SJCRH30 (cell line): ENCODE results near the gene SSX3. TPM values are rescaled to one million over a fixed set of nuclear protein-coding genes. Genes with fewer than 3 reads are reported as not detected.
A peak's percentile ranks its signal among the peaks of the same experiment; 100 is the strongest.
"Not testable (repeated sequence)": the region's sequence is repeated elsewhere in the genome, so short reads cannot be mapped to it uniquely, and the experiment has no call there.

Experiments used
- DNase-seq, 2 experiments: peaks; one replicate each; pipeline ENCODE4 v3.0.0-alpha.2; 2015 to 2020
- H3K27ac ChIP-seq: fragments of 250-450 bp; sonication (Bioruptor Pico); 2 replicates; pipeline ENCODE4 v1.5.1; 2020; ENCODE audit warnings: mild to moderate bottlenecking, moderate library complexity
- H3K27me3 ChIP-seq: fragments of 250-450 bp; sonication (Bioruptor Pico); 2 replicates; pipeline ENCODE4 v1.5.1; 2020; ENCODE audit warnings: mild to moderate bottlenecking, moderate library complexity
- H3K36me3 ChIP-seq: fragments of 250-450 bp; sonication (Bioruptor Pico); 2 replicates; pipeline ENCODE4 v1.5.1; 2020; ENCODE audit warnings: mild to moderate bottlenecking, moderate library complexity
- H3K4me1 ChIP-seq: fragments of 250-450 bp; sonication (Bioruptor Pico); 2 replicates; pipeline ENCODE4 v1.5.1; 2020; ENCODE audit warnings: mild to moderate bottlenecking, moderate library complexity
- H3K4me3 ChIP-seq: fragments of 250-450 bp; sonication (Bioruptor Pico); 2 replicates; pipeline ENCODE4 v1.5.1; 2020; ENCODE audit warnings: mild to moderate bottlenecking, moderate library complexity
- H3K9me3 ChIP-seq: fragments of 250-450 bp; sonication (Bioruptor Pico); replicated peaks from 2 replicates; pipeline ENCODE4 v1.5.1; 2020; ENCODE audit warnings: mild to moderate bottlenecking, moderate library complexity
- total RNA-seq: library from RNA; depleted of rRNA; stranded (reverse); fragments of >200 nt; shearing (Covaris generic); gene quantifications from 2 replicates; pipeline ENCODE4 v1.2.3, GENCODE V29; 2014; rRNA removed

Gene SSX3
- total RNA-seq = not detected in 2 replicates

DNA sequence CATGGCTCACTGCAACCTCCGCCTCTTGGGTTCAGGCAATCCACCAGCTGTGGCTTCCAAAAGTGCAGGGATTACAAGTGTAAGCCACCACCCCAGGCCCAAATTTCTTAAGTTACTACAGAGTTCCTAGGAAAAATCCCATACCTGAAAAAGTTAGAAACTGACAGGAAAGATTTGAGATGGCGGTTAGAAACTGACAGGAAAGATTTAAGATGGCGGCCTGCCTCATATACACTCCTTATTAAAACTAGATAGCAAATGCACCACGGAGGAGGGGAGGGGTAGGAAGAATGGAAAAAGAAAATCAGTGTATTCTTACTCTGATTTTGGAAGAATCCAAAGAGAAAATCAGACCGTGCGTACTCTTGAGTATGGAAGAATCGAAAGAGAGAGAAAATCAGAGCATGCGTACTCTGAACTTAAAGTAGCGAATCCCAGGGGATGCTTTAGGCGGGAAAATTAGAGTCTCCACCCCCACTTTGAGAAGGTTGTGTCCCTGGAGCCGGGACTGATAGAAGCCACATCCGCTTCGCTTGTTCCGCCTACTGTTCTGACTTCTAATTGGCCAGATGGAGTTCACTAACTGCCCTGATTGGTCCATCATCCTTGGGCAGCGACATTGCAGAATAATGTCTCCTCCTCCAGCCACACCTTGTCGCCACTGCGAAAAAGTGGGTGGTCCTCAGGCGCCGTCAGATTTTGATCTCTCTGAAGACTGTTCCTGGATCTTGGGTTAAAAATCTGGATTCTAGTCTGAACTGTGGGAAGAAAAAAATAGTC is at the start of gene SSX3:
Gene SSX3 (minus strand): TSS at position 389 of the 780 bp plus-strand sequence. CDS start 1,454 bp downstream, outside the sequence.
- H3K9me3 ChIP-seq, H3K27me3 ChIP-seq, H3K4me3 ChIP-seq, H3K27ac ChIP-seq, H3K4me1 ChIP-seq, DNase-seq, H3K36me3 ChIP-seq: not testable (repeated sequence)

DNA sequence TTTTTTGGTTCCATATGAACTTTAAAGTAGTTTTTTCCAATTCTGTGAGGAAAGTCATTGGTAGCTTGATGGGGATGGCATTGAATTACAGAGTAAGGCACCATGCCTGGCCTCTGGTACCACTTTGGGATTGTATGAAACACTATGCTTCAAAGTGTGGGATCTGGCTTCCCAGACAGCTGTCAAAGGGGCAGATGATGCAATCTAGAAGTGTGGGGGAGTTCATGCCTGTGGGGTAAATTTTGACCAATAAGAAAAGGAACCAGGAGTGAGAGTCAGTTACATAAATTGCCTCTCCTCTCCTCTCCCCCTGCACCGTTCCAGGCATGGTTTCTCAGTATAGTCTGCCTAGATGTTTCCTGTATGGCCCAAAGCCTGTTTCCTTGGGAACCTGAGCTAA is 41.3 kb upstream of the SSX3 start:
- H3K4me3 ChIP-seq, H3K36me3 ChIP-seq, H3K4me1 ChIP-seq, H3K27me3 ChIP-seq, H3K27ac ChIP-seq, H3K9me3 ChIP-seq: not testable (repeated sequence)
- peak; percentile 0 to 1 for DNase-seq

DNA sequence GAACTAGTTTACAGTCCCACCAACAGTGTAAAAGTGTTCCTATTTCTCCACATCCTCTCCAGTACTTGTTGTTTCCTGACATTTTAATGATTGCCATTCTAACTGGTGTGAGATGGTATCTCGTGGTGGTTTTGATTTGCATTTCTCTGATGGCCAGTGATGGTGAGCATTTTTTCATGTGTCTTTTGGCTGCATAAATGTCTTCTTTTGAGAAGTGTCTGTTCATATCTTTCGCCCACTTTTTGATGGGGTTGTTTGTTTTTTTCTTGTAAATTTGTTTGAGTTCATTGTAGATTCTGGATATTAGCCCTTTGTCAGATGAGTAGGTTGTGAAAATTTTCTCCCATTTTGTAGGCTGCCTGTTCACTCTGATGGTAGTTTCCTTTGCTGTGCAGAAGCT is 40.4 kb upstream of the SSX3 start:
- DNase-seq, H3K4me1 ChIP-seq, H3K4me3 ChIP-seq, H3K27me3 ChIP-seq, H3K9me3 ChIP-seq, H3K36me3 ChIP-seq, H3K27ac ChIP-seq: not testable (repeated sequence)

GRCh38 chrX:48383239-48383638 is 26.7 kb upstream of the SSX3 start, which contains the start of gene SSX4:
TSS of gene SSX4 (plus strand) at chrX:48383539. CDS start at chrX:48384054, 515 bp downstream.
- H3K9me3 ChIP-seq, H3K4me3 ChIP-seq, DNase-seq, H3K36me3 ChIP-seq, H3K4me1 ChIP-seq, H3K27ac ChIP-seq, H3K27me3 ChIP-seq: not testable (repeated sequence)

GRCh38 chrX:48370408-48370807 is 13.9 kb upstream of the SSX3 start:
- not testable (repeated sequence) for DNase-seq, H3K4me3 ChIP-seq, H3K4me1 ChIP-seq, H3K27me3 ChIP-seq, H3K27ac ChIP-seq, H3K9me3 ChIP-seq, H3K36me3 ChIP-seq

GRCh38 chrX:48367717-48368408 is 11.4 kb upstream of the SSX3 start:
- H3K27me3 ChIP-seq, H3K27ac ChIP-seq, DNase-seq, H3K4me3 ChIP-seq, H3K4me1 ChIP-seq, H3K9me3 ChIP-seq, H3K36me3 ChIP-seq: not testable (repeated sequence)

GRCh38 chrX:48359281-48359680 is 2.8 kb upstream of the SSX3 start:
- not testable (repeated sequence) for H3K27me3 ChIP-seq, H3K27ac ChIP-seq, H3K4me1 ChIP-seq, H3K4me3 ChIP-seq, H3K36me3 ChIP-seq, H3K9me3 ChIP-seq
- peak; percentile 41 for DNase-seq

- Histone ChIP-seq H3K27ac (no peak overlapping the region), H3K27me3 (no peaks in the 10 kb centered on the region), H3K9me3 (no peaks in the 10 kb centered on the region), H3K4me3 (no peak overlapping the region), H3K4me1 (no peaks in the 10 kb centered on the region), H3K36me3 (no peaks in the 10 kb centered on the region)
- DNase-seq = no peak
These were observed 1.2 kb upstream of the SSX3 start for GRCh38 chrX:48357681-48358080.

DNA sequence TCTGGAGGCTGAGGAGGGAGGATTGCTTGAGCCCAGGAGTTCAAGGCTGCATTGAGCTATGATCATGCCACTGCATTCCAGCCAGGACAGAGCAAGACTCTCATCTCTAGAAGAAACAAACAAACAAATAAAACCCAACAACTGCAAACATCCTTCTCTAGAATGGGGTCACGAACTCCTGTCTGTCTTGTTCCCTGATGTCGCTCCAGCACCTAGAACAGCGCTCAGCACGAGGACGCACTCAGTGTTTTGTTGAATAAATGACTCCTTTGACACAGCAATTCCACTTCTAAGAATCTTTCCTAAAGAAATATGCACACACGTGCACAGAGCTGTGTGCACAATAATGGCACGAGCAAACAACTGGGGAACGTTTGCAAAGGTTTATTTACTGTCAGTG is 10.4 kb downstream of the SSX3 start:
- H3K4me3 ChIP-seq, DNase-seq, H3K9me3 ChIP-seq, H3K27me3 ChIP-seq, H3K4me1 ChIP-seq, H3K27ac ChIP-seq, H3K36me3 ChIP-seq: not testable (repeated sequence)

DNA sequence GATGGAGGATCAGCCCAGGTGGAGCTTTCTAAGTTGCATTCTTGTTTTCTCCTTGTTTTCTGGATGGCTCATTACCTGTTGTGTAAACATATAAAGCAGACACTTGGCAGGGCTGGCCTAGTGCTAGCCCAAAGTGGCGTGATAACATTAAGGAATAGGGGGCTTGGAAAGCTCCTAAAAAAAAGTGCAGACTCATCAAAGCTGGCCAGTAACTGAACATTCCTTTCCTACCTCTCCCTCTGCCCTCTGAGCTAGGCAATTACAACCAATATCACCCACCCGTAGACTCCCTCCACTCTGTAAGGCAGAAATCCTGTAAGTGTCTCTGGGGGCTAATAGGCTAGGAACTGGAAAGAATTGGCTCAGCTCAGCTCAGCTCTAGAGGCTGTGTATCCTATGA is 42.5 kb downstream of the SSX3 start:
- H3K4me1 ChIP-seq, H3K4me3 ChIP-seq, DNase-seq, H3K27me3 ChIP-seq, H3K36me3 ChIP-seq, H3K27ac ChIP-seq, H3K9me3 ChIP-seq: not testable (repeated sequence)

GRCh38 chrX:48306175-48306574 is 50.3 kb downstream of the SSX3 start:
- no peak for DNase-seq
- H3K36me3 ChIP-seq = no peaks in the 10 kb centered on the region
- H3K9me3 ChIP-seq = no peaks in the 10 kb centered on the region
- no peaks in the 10 kb centered on the region for H3K4me1 ChIP-seq
- H3K27ac ChIP-seq = no peak overlapping the region
- H3K27me3 ChIP-seq = no peaks in the 10 kb centered on the region
- no peak overlapping the region for H3K4me3 ChIP-seq

Other genes starting within 250 kb of the SSX3 start
- gene SPACA5B, start 226.1 kb downstream of the SSX3 start, total RNA-seq = not detected in 2 replicates
- not detected in 2 replicates for gene SSX5, start 159.9 kb downstream of the SSX3 start, total RNA-seq
- gene SSX1, start 101.3 kb downstream of the SSX3 start, total RNA-seq = not detected in 2 replicates
- gene SSX4, start 26.8 kb upstream of the SSX3 start, total RNA-seq = not detected in 2 replicates
- gene SSX4B, start 55.3 kb upstream of the SSX3 start, total RNA-seq = not detected in 2 replicates
- 13.8 and 15.4 TPM in 2 replicates for gene SLC38A5, start 113.6 kb upstream of the SSX3 start, total RNA-seq
- gene FTSJ1, start 119.5 kb upstream of the SSX3 start, total RNA-seq = 28.0 and 29.4 TPM in 2 replicates
- 6.2 and 9.8 TPM in 2 replicates for gene PORCN, start 152.3 kb upstream of the SSX3 start, total RNA-seq
- 61.7 and 71.9 TPM in 2 replicates for gene EBP, start 165.1 kb upstream of the SSX3 start, total RNA-seq
- 4.3 and 4.6 TPM in 2 replicates for gene TBC1D25, start 183.0 kb upstream of the SSX3 start, total RNA-seq
- 117 and 135 TPM in 2 replicates for gene RBM3, start 217.8 kb upstream of the SSX3 start, total RNA-seq
- gene WDR13, start 240.8 kb upstream of the SSX3 start, total RNA-seq = 19.9 and 23.6 TPM in 2 replicates